ENCODE results near the gene SMG9. TPM values are rescaled to one million over a fixed set of nuclear protein-coding genes. Genes with fewer than 3 reads are reported as not detected.

Gene SMG9
- total RNA-seq, 4 donors from 2014 or later = 16.0 to 22.7 (median 21.1) TPM

DNA sequence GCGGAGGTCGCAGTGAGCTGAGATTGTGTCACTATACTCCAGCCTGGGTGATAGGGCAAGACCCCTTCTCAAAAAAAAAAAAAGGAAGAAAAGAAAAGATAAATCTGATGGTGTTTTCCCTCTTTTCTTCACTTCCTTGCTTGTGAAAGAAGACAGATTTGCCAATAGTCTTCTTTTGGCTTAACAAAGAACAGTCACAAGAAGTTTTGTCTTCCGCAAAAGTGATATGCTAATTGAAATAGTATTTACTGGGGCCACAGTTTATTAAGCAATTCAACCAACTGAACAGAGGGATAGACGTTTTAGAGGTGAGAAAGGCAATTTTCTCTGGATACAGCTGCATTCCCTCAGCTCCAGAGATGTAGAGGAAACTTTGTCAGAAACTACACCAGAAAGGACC lies 61.9 kb downstream of the SMG9 start:
- Histone ChIP-seq H3K9me3 (peaks cover 0 to 28% (median 7%) of the 10 kb centered on the region in 3 donors), H3K4me1 (no peaks in the 10 kb centered on the region), H3K27me3 (peaks cover 0 to 16% (median 0%) of the 10 kb centered on the region in 4 donors), H3K27ac (no peak overlapping the region), H3K36me3 (no peaks in the 10 kb centered on the region), H3K4me3 (no peak overlapping the region)
- WGBS, 2 donors = 66 to 69% methylated on average over 4 of the region's 4 CpGs
- TF ChIP-seq POLR2A (IDR thresholded peaks at IDR 0.05) = no peak
- intact Hi-C loops (cut with DNase I) = no loop called here
- DNase-seq = no peak

DNA sequence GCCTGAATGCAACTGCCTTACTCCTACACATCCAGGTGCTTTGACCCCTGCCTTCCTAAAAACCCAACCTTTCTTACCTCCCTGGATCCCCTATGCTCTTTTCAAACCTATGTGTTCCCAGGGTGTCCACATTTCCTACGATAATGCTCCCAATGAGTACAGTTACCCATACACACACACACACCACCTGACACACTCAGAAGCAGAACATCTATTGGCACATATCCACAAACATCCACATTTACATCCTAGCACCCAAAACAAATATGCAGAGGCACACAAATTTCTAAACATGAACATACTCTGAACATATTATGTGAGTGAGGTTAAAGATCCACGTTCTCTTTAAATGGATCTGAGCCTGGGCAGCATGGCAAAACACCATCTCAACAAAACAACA lies 62.4 kb downstream of the SMG9 start:
- 77 to 82% methylated on average over 2 of the region's 2 CpGs for WGBS, 2 donors

DNA sequence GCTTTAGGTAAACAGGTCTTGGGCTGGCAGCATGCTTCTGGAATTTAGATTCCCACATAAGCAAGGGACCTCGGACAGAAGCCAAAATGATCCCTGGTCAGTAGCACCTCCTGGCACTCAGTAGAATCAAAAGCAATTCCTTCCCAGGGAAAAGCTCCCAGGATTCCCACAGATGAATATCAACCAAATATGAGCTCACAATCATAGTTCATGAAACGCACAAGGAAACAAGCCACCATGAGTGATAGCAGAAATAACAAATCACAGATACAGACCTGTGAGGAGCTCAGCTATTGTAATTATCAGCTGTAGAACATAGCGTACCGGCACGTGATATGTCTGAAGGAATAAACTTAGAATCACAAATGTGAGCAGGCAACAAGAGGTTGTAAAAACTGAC lies 63.0 kb downstream of the SMG9 start:
- no peak for DNase-seq
- peaks cover 0 to 28% (median 7%) of the 10 kb centered on the region in 3 donors for H3K9me3 ChIP-seq
- intact Hi-C loops (cut with DNase I) = no loop called here
- H3K4me1 ChIP-seq = no peaks in the 10 kb centered on the region
- H3K4me3 ChIP-seq = no peak overlapping the region
- H3K27me3 ChIP-seq = peaks cover 0 to 7% (median 0%) of the 10 kb centered on the region in 4 donors
- TF ChIP-seq, protein P1, sequence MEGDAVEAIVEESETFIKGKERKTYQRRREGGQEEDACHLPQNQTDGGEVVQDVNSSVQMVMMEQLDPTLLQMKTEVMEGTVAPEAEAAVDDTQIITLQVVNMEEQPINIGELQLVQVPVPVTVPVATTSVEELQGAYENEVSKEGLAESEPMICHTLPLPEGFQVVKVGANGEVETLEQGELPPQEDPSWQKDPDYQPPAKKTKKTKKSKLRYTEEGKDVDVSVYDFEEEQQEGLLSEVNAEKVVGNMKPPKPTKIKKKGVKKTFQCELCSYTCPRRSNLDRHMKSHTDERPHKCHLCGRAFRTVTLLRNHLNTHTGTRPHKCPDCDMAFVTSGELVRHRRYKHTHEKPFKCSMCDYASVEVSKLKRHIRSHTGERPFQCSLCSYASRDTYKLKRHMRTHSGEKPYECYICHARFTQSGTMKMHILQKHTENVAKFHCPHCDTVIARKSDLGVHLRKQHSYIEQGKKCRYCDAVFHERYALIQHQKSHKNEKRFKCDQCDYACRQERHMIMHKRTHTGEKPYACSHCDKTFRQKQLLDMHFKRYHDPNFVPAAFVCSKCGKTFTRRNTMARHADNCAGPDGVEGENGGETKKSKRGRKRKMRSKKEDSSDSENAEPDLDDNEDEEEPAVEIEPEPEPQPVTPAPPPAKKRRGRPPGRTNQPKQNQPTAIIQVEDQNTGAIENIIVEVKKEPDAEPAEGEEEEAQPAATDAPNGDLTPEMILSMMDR (IDR thresholded peaks at IDR 0.05) = no peak
- no peak overlapping the region for H3K27ac ChIP-seq
- 91 to 96% methylated on average over 5 of the region's 5 CpGs for WGBS, 2 donors
- no peaks in the 10 kb centered on the region for H3K36me3 ChIP-seq

More for the DNA sequence above, 62.4 kb downstream of the SMG9 start:
- H3K9me3 ChIP-seq = peaks cover 0 to 28% (median 7%) of the 10 kb centered on the region in 3 donors
- peaks cover 0 to 12% (median 0%) of the 10 kb centered on the region in 4 donors for H3K27me3 ChIP-seq
- no peak for DNase-seq
- TF ChIP-seq, protein P1 (IDR thresholded peaks at IDR 0.05) = no peak
- TF ChIP-seq POLR2A (IDR thresholded peaks at IDR 0.05) = no peak
- H3K36me3 ChIP-seq = no peaks in the 10 kb centered on the region
- no peak overlapping the region for H3K27ac ChIP-seq
- H3K4me1 ChIP-seq = no peaks in the 10 kb centered on the region
- intact Hi-C loops (cut with DNase I) = no loop called here
- no peak overlapping the region for H3K4me3 ChIP-seq

DNA sequence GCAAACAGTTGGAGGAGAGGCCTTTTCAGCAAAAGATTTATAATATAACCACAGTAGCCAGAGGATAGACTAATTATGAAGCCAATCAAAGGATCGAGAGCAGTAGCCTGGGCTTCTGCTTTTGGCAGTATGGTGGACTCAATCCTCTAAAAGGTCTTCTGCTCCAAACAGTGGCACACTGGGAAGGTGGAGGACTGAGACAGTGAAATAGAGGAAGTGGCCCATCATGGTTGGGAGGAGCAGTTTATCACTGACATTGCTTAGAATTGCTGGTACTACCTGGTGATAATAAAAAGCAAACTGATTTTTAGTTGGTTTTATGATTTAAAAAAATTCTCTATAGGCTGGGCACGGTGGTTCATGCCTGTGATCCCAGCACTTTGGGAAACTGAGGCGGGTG lies 63.9 kb downstream of the SMG9 start:
- intact Hi-C loops (cut with DNase I) = no loop called here

DNA sequence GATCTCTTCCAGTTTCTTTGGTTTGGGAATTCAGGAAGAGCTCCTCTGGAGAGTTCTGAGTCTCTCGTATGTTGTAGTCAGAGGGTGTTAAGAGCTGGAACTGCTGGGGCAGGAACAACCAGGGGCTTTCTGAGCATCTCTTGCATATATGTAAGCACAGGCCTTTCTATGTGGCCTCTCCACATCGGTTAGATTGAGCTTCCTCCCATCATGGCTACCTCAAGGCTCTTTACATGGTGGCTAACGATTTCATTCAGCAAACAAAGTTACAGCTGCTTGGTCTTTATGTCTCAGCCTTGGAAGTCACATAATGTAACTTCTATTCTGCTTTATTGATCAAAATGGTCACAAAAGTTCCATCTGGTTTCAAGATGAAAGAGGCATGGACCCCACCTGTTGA lies 64.3 kb downstream of the SMG9 start:
- no peak overlapping the region for H3K4me3 ChIP-seq
- no peak for TF ChIP-seq POLR2A (IDR thresholded peaks at IDR 0.05)
- TF ChIP-seq, protein P1 (IDR thresholded peaks at IDR 0.05) = no peak
- peaks cover 0 to 24% (median 7%) of the 10 kb centered on the region in 3 donors for H3K9me3 ChIP-seq
- no peak for DNase-seq
- no peaks in the 10 kb centered on the region for H3K36me3 ChIP-seq
- no peak overlapping the region for H3K27ac ChIP-seq
- WGBS, 2 donors = 29 to 61% methylated on average over 2 to 3 of the region's 3 CpGs
- no peaks in the 10 kb centered on the region for H3K4me1 ChIP-seq
- intact Hi-C loops (cut with DNase I) = no loop called here
- peaks cover 0 to 7% (median 0%) of the 10 kb centered on the region in 4 donors for H3K27me3 ChIP-seq

More for the DNA sequence above, 63.9 kb downstream of the SMG9 start:
- H3K27me3 ChIP-seq = peaks cover 0 to 7% (median 0%) of the 10 kb centered on the region in 4 donors
- no peak overlapping the region for H3K4me3 ChIP-seq
- H3K4me1 ChIP-seq = no peaks in the 10 kb centered on the region
- H3K36me3 ChIP-seq = no peaks in the 10 kb centered on the region
- WGBS, 2 donors = 89 to 90% methylated on average over 3 of the region's 3 CpGs
- DNase-seq = no peak
- peaks cover 0 to 25% (median 7%) of the 10 kb centered on the region in 3 donors for H3K9me3 ChIP-seq
- TF ChIP-seq POLR2A (IDR thresholded peaks at IDR 0.05) = no peak
- TF ChIP-seq, protein P1 (IDR thresholded peaks at IDR 0.05) = no peak
- no peak overlapping the region for H3K27ac ChIP-seq

Measured in esophagus squamous epithelium (tissue), 5 donors.